ENCODE data around the gene CCDC70. TPM values are rescaled to one million over a fixed set of nuclear protein-coding genes. Genes with fewer than 3 reads are reported as not detected.

CCDC70 gene
- total and polyA plus RNA-seq, 2 of the 8 experiments (the other 6 are each of a cell fraction or from before 2014, with no cell fraction given): not detected

DNA sequence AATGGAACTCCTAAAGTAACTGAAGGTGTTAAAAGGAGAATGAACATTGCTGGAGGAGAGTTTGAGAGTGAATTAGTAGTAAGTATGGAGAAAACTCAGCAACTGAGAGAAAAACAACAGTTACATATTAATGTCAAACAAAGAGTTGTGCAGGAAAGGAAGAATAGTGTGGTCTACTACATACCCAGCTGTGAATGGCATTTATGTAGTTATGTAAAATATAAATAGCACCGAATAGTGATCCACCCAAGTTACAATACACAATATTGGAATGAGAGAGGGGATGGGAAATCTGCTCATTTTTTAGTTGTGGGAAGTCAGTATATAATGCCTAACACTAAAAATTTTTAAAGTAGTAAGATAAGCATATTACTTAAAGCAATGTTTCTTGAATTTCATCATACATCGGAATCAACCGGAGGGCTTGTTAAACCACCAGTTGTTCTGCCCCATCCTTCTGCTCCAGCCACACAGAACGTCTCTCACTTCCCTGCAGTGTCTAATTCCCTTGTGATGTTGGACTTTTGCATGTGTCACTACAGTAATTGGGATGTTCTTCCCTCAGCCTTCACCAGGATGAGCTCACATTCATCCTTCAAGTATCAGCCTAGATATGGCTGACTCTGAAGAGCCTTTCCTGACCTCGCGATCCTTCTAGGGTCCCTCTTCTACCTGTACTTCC, 11.5 kb downstream of the CCDC70 start:
- no peaks in the 10 kb centered on the region for H3K36me3 ChIP-seq (ENCODE audit: control insufficient read depth in 2 of 4, insufficient read depth in 4 of 4, low read length in 3 of 4)
- no peaks in the 10 kb centered on the region for H4K20me1 ChIP-seq (replicated peaks in 1 of 2; ENCODE audit: control insufficient read depth in 1 of 2, insufficient read depth in 2 of 2, low read length in 2 of 2)
- no peak overlapping the region for H2AFZ ChIP-seq (ENCODE audit: low read length)
- H2BK120ac ChIP-seq (replicated peaks; ENCODE audit: low read depth, low read length): no peak overlapping the region
- no peak overlapping the region for H4K91ac ChIP-seq (replicated peaks; ENCODE audit: insufficient read length, low read length)
- H3K18ac ChIP-seq (ENCODE audit: extremely low read depth, low read length): no peak overlapping the region
- no peak overlapping the region for H3K27ac ChIP-seq (ENCODE audit: low read depth, low read length)
- no peaks in the 10 kb centered on the region for H3K79me2 ChIP-seq (ENCODE audit: control insufficient read depth in 1 of 2, insufficient read depth in 2 of 2, low read length in 2 of 2)
- H3K4ac ChIP-seq (replicated peaks; ENCODE audit: insufficient read length, low read depth, low read length): no peak overlapping the region
- H3K4me1 ChIP-seq (replicated peaks in 1 of 4; ENCODE audit: control insufficient read depth in 3 of 4, insufficient read depth in 4 of 4, low read length in 3 of 4): no peaks in the 10 kb centered on the region
- H2AK5ac ChIP-seq (ENCODE audit: low read depth, low read length): no peak overlapping the region
- no peak overlapping the region for H2BK20ac ChIP-seq (ENCODE audit: low read length)
- H3K27me3 ChIP-seq (replicated peaks in 1 of 4; ENCODE audit: control insufficient read depth in 3 of 4, extremely low read depth in 1 of 4, insufficient read depth in 3 of 4, low read length in 3 of 4): no peaks in the 10 kb centered on the region; a peak in 1 of 7 replicates
- no peak overlapping the region for H4K8ac ChIP-seq (ENCODE audit: extremely low read depth, insufficient read depth, low read length)
- CTCF ChIA-PET (ENCODE audit: partially characterized antibody): interaction anchor here (0.8 to 1.8 kb wide), 6 partner anchors 8 to 254 kb away, joined by 3 to 4 read pairs (median 3); no protein-coding TSS in a partner anchor
- no peak overlapping the region for H4K5ac ChIP-seq (ENCODE audit: insufficient read length, low read depth, low read length)
- no peak overlapping the region for H3K4me2 ChIP-seq (ENCODE audit: insufficient read depth in 1 of 2, low read depth in 2 of 2, low read length in 2 of 2)
- no peak overlapping the region for H3K56ac ChIP-seq (replicated peaks; ENCODE audit: insufficient read length, low read depth, low read length)
- no peak overlapping the region for H2BK15ac ChIP-seq (ENCODE audit: low read length)
- H3K9ac ChIP-seq (replicated peaks in 1 of 4; ENCODE audit: extremely low read depth in 1 of 4, low read depth in 3 of 4, low read length in 3 of 4): no peak overlapping the region
- FAIRE-seq (no peak), DNase-seq (ENCODE audit: low read depth in 1 of 2, low spot score in 2 of 2) (no peak)
- no peak overlapping the region for H2BK12ac ChIP-seq (ENCODE audit: low read depth, low read length)
- no peaks in the 10 kb centered on the region; the same call in 1 of the 2 replicates for H3K23me2 ChIP-seq (ENCODE audit: low read depth, low read length)
- POLR2A ChIA-PET (ENCODE audit: partially characterized antibody): no interaction called here
- H3K23ac ChIP-seq (ENCODE audit: insufficient read length): no peak overlapping the region
- H3K4me3 ChIP-seq (ENCODE audit: extremely low read depth in 1 of 4, insufficient read depth in 2 of 4, low read depth in 3 of 4, low read length in 4 of 4): no peak overlapping the region
- 92% methylated on average over 6 of the region's 6 CpGs; no CpG with 5 or more reads in 1 of the 2 experiments for WGBS, 2 experiments (ENCODE audit: extremely low coverage in 1 of 2, insufficient coverage in 1 of 2, insufficient read length in 1 of 2, insufficient replicate concordance in 2 of 2, low coverage in 1 of 2, low lambda C conversion rate in 2 of 2, missing lambda C conversion rate in 1 of 2)
- no peaks in the 10 kb centered on the region for H3K9me3 ChIP-seq (ENCODE audit: insufficient read depth in 2 of 2, low read depth in 1 of 2, low read length in 1 of 2)
- no peak overlapping the region for H2BK5ac ChIP-seq (ENCODE audit: low read depth, low read length)
- no peak for TF ChIP-seq TAF1 (IDR thresholded peaks at IDR 0.05; ENCODE audit: low read depth, low read length)
- no peak for TF ChIP-seq SIRT6 (IDR thresholded peaks at IDR 0.05; ENCODE audit: low read length)
- no peak for TF ChIP-seq TCF12 (IDR thresholded peaks at IDR 0.05; ENCODE audit: low read depth, low read length)
- TF ChIP-seq NRF1 (IDR thresholded peaks at IDR 0.05; ENCODE audit: low read depth, low read length): no peak
- no peaks in the 10 kb centered on the region for H3K79me1 ChIP-seq (ENCODE audit: low read depth, low read length)
- no peak overlapping the region for H3K14ac ChIP-seq (ENCODE audit: insufficient read length)

Data from H1 (cell line).